Parathyroid adenoma (tissue), 2 donors: ENCODE data around the gene PTPRF.

Experiments
- H2AFZ ChIP-seq: fragments of 300-600 bp; sonication (generic); one replicate; pipeline ENCODE4 v1.7.0; 2017; ENCODE audit warnings: antibody characterized with exemption, mild to moderate bottlenecking
- H3K27ac ChIP-seq: fragments of 300-600 bp; sonication (generic); one replicate; pipeline ENCODE4 v1.7.0; 2017
- H3K27me3 ChIP-seq: fragments of 300-600 bp; sonication (generic); one replicate; pipeline ENCODE4 v1.7.0; 2017; ENCODE audit warnings: low read length; ENCODE audit not compliant: control insufficient read depth, insufficient read depth
- H3K36me3 ChIP-seq: fragments of 300-600 bp; sonication (generic); one replicate; pipeline ENCODE4 v1.7.0; 2017; ENCODE audit warnings: low read length; ENCODE audit not compliant: control insufficient read depth, insufficient read depth
- H3K4me1 ChIP-seq: fragments of 300-600 bp; sonication (generic); one replicate; pipeline ENCODE4 v1.7.0; 2017; ENCODE audit warnings: control low read depth
- H3K4me2 ChIP-seq: fragments of 300-600 bp; sonication (generic); one replicate; pipeline ENCODE4 v1.7.0; 2017; ENCODE audit warnings: low read length
- H3K4me3 ChIP-seq: fragments of 300-600 bp; sonication (generic); one replicate; pipeline ENCODE4 v1.7.0; 2017; ENCODE audit warnings: low read depth, low read length
- H3K79me2 ChIP-seq: fragments of 300-600 bp; sonication (generic); one replicate; pipeline ENCODE4 v1.7.0; 2017; ENCODE audit warnings: control low read depth
- H3K9ac ChIP-seq: fragments of 300-600 bp; sonication (generic); one replicate; pipeline ENCODE4 v1.7.0; 2017; ENCODE audit warnings: mild to moderate bottlenecking
- H3K9me3 ChIP-seq: fragments of 300-600 bp; sonication (generic); one replicate; pipeline ENCODE4 v1.7.0; 2017; ENCODE audit warnings: low read length; ENCODE audit not compliant: control insufficient read depth
- CTCF ChIP-seq: fragments of 300-600 bp; sonication (generic); IDR thresholded peaks from one replicate; pipeline ENCODE4 v1.7.0; 2017; ENCODE audit warnings: antibody characterized with exemption, mild to moderate bottlenecking
- donor health status: primary hyperparathyroidism.

The PTPRF gene

GRCh38 chr1:43585557-43585956, 54.9 kb downstream of the PTPRF start:
- H3K9me3 ChIP-seq: no peaks in the 10 kb centered on the region

GRCh38 chr1:43586136-43586731, 55.6 kb downstream of the PTPRF start:
- no peaks in the 10 kb centered on the region for H3K36me3 ChIP-seq
- TF ChIP-seq CTCF: no peak
- H3K79me2 ChIP-seq: no peaks in the 10 kb centered on the region
- H3K9ac ChIP-seq: no peak overlapping the region
- H3K27ac ChIP-seq: peak overlapping the region; percentile 84
- H3K9me3 ChIP-seq: no peaks in the 10 kb centered on the region
- no peaks in the 10 kb centered on the region for H3K27me3 ChIP-seq
- no peak overlapping the region for H2AFZ ChIP-seq
- H3K4me3 ChIP-seq: no peak overlapping the region
- H3K4me2 ChIP-seq: no peak overlapping the region
- peaks cover 18% of the 10 kb centered on the region for H3K4me1 ChIP-seq

More at GRCh38 chr1:43585557-43585956, 54.9 kb downstream of the PTPRF start:
- TF ChIP-seq CTCF: no peak
- peaks cover 18% of the 10 kb centered on the region for H3K4me1 ChIP-seq
- peak overlapping the region; percentile 84 for H3K27ac ChIP-seq
- H3K36me3 ChIP-seq: no peaks in the 10 kb centered on the region
- no peak overlapping the region for H2AFZ ChIP-seq
- H3K27me3 ChIP-seq: no peaks in the 10 kb centered on the region
- no peak overlapping the region for H3K4me3 ChIP-seq
- no peaks in the 10 kb centered on the region for H3K79me2 ChIP-seq
- no peak overlapping the region for H3K9ac ChIP-seq
- H3K4me2 ChIP-seq: no peak overlapping the region

- no peaks in the 10 kb centered on the region for H3K27me3 ChIP-seq
- H3K4me3 ChIP-seq: no peak overlapping the region
- no peaks in the 10 kb centered on the region for H3K9me3 ChIP-seq
- no peak overlapping the region for H2AFZ ChIP-seq
- no peaks in the 10 kb centered on the region for H3K36me3 ChIP-seq
- no peak overlapping the region for H3K9ac ChIP-seq
- no peak overlapping the region for H3K4me2 ChIP-seq
- peak overlapping the region; percentile 84 for H3K27ac ChIP-seq
- H3K4me1 ChIP-seq: peaks cover 18% of the 10 kb centered on the region
- no peak for TF ChIP-seq CTCF
- no peaks in the 10 kb centered on the region for H3K79me2 ChIP-seq
Measured at GRCh38 chr1:43587001-43587400, 56.3 kb downstream of the PTPRF start.

DNA sequence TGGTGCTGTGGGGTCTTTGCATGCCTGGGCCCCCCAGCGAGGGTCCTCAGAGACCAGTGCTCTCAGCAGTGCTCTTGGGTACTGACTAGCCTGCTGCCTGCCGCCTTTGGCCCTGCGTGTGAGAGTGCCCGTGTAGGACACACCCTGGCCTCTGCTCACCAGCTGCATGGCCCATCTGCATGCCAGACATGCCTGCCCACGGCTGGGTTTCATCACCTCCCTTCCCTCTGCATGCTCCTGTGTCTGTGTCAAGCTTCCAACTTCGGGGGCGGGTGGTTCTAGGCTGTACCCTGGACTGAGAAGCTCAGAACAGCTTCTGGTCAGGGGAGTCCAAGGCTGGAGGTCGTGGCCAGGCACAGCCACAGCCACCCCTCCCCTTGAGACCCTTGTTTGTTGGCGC, 56.9 kb downstream of the PTPRF start:
- Histone ChIP-seq H3K4me2 (no peak overlapping the region), H3K27me3 (no peaks in the 10 kb centered on the region), H3K27ac (peak overlapping the region; percentile 11), H3K79me2 (no peaks in the 10 kb centered on the region), H3K36me3 (no peaks in the 10 kb centered on the region), H3K4me1 (peaks cover 18% of the 10 kb centered on the region), H2AFZ (no peak overlapping the region), H3K4me3 (no peak overlapping the region), H3K9me3 (no peaks in the 10 kb centered on the region), H3K9ac (no peak overlapping the region)
- no peak for TF ChIP-seq CTCF

DNA sequence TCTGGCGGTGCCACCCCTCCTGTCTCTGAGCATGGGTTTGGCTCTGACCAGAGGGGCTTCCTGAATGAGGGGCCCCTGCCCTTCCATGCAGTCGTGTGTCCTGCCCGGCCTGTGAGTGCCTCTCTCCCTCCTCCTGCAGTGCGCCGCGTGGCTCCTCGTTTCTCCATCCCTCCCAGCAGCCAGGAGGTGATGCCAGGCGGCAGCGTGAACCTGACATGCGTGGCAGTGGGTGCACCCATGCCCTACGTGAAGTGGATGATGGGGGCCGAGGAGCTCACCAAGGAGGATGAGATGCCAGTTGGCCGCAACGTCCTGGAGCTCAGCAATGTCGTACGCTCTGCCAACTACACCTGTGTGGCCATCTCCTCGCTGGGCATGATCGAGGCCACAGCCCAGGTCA, 57.9 kb downstream of the PTPRF start:
- no peak for TF ChIP-seq CTCF

More for the DNA sequence above, 57.9 kb downstream of the PTPRF start:
- H3K27me3 ChIP-seq: no peaks in the 10 kb centered on the region
- H3K4me3 ChIP-seq: no peak overlapping the region
- H3K9me3 ChIP-seq: no peaks in the 10 kb centered on the region
- peaks cover 18% of the 10 kb centered on the region for H3K4me1 ChIP-seq
- no peak overlapping the region for H3K9ac ChIP-seq
- H2AFZ ChIP-seq: no peak overlapping the region
- no peaks in the 10 kb centered on the region for H3K79me2 ChIP-seq
- H3K36me3 ChIP-seq: no peaks in the 10 kb centered on the region
- no peak overlapping the region for H3K4me2 ChIP-seq
- H3K27ac ChIP-seq: no peak overlapping the region
